IMR-90 (cell line): ENCODE data around the gene NCBP2L.

Source experiments
- BHLHE40 ChIP-seq: fragments of 150-350 bp; IDR thresholded peaks from 2 replicates; pipeline ENCODE4 v1.6.1; 2016; ENCODE audit warnings: mild to moderate bottlenecking, low read depth, low read length
- CEBPB ChIP-seq: IDR thresholded peaks from 2 replicates; pipeline ENCODE4 v1.6.1; 2012; ENCODE audit warnings: low read depth, low read length, improper control_type of control experiment
- MAFK ChIP-seq: IDR thresholded peaks from 2 replicates; pipeline ENCODE4 v1.6.1; 2012; ENCODE audit warnings: low read depth, low read length, improper control_type of control experiment
- MXI1 ChIP-seq: IDR thresholded peaks from 2 replicates; pipeline ENCODE4 v1.6.1; 2012; ENCODE audit warnings: low read depth, mild to moderate bottlenecking, low read length, moderate library complexity, borderline replicate concordance
- POLR2A ChIP-seq: IDR thresholded peaks from 2 replicates; pipeline ENCODE4 v1.6.1; 2012; ENCODE audit warnings: mild to moderate bottlenecking, low read depth, low read length
- RAD21 ChIP-seq: IDR thresholded peaks from 2 replicates; pipeline ENCODE4 v1.6.1; 2012; ENCODE audit warnings: low read length, improper control_type of control experiment
- RCOR1 ChIP-seq: IDR thresholded peaks from 2 replicates; pipeline ENCODE4 v1.6.1; 2012; ENCODE audit warnings: mild to moderate bottlenecking, low read length, improper control_type of control experiment; ENCODE audit not compliant: insufficient replicate concordance
- RFX5 ChIP-seq: IDR thresholded peaks from 2 replicates; pipeline ENCODE4 v1.8.0; 2012; ENCODE audit warnings: low read depth, mild to moderate bottlenecking, low read length, moderate library complexity
- SMC3 ChIP-seq: fragments of 150-350 bp; IDR thresholded peaks from 2 replicates; pipeline ENCODE4 v1.6.1; 2016; ENCODE audit warnings: low read depth, mild to moderate bottlenecking, antibody characterized with exemption, low read length, moderate library complexity
- TF ChIP-seq, protein P1 (sequence below): conservative IDR thresholded peaks from 2 replicates; pipeline ENCODE4 v1.5.1; 2012; ENCODE audit warnings: mild to moderate bottlenecking, low read depth, low read length, improper control_type of control experiment

DNA sequence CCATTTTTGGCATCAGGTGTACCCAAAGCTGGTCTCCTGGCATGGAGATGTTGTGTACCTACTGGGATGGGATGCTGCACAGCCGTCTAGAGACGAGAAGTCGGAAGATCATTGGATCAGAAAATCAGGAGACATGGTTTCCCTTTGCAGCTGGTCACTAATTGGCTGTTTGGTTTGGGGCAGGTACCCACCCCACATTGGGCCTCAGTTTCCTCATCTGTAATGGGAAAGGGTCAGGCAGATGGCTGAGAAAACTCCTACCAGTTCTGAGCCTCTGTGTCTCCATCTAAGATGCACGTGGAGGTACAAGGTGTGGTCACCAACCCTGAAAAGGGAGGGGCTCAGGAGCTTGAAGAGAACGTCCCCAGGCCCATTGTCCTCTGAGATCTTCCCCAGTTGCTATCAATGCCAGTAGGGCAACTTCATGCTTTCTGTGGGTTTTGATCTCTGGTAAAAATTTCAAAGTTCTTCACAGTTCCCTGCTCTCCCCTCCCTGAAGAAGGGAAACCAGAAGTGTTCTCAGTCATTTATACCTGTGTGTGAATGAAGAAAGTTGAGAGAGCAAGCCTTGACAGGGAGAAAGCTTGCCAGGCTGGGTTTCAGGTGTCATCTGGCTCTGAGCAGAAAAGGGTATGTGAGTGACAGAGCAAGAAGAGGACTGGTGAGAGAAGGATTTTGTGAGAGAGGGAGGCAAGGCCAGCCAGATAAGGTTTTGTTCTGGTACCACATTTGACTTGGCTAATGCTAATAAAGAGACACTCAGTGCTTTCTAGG lies 17.0 kb upstream of the NCBP2L start:
- TF ChIP-seq MXI1: no peak
- no peak for TF ChIP-seq RAD21
- TF ChIP-seq, protein P1, sequence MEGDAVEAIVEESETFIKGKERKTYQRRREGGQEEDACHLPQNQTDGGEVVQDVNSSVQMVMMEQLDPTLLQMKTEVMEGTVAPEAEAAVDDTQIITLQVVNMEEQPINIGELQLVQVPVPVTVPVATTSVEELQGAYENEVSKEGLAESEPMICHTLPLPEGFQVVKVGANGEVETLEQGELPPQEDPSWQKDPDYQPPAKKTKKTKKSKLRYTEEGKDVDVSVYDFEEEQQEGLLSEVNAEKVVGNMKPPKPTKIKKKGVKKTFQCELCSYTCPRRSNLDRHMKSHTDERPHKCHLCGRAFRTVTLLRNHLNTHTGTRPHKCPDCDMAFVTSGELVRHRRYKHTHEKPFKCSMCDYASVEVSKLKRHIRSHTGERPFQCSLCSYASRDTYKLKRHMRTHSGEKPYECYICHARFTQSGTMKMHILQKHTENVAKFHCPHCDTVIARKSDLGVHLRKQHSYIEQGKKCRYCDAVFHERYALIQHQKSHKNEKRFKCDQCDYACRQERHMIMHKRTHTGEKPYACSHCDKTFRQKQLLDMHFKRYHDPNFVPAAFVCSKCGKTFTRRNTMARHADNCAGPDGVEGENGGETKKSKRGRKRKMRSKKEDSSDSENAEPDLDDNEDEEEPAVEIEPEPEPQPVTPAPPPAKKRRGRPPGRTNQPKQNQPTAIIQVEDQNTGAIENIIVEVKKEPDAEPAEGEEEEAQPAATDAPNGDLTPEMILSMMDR: no peak
- TF ChIP-seq SMC3: no peak
- no peak for TF ChIP-seq RCOR1
- TF ChIP-seq POLR2A: no peak
- no peak for TF ChIP-seq BHLHE40
- no peak for TF ChIP-seq CEBPB
- no peak for TF ChIP-seq RFX5
- TF ChIP-seq MAFK: no peak
